HCT116 (cell line): ENCODE measurements around the gene C2. TPM values are rescaled to one million over a fixed set of nuclear protein-coding genes. Genes with fewer than 3 reads are reported as not detected.

Experiments used
- ATAC-seq: fragments of 200-7000 bp; cut with Tn5 transposase; 2 replicates; pipeline ENCODE4 v1.9.1; 2020; ENCODE audit warnings: mild to moderate bottlenecking, moderate library complexity
- BruUV-seq: library from RNA; stranded (reverse); fragments of 400-500 nt; replicated peaks from 2 replicates; lab custom pipeline; 2021; lab: Mats Ljungman, UMichigan
- CTCF ChIA-PET: fragments of 300-600 bp; sonication (Branson Sonifier 250); formaldehyde crosslinking; loops from one replicate; lab custom pipeline; 2021; ENCODE audit warnings: antibody characterized with exemption; lab: Charles Lee
- POLR2A ChIA-PET: fragments of 300-600, 350-600 bp; sonication (Branson Sonifier 250); formaldehyde crosslinking; loops from one replicate; lab custom pipeline; 2021; ENCODE audit warnings: antibody characterized with exemption; lab: Charles Lee
- RAD21 ChIA-PET, 2 experiments: fragments of 300-600 bp; sonication (Branson Sonifier 250); formaldehyde crosslinking; loops; one replicate each; lab custom pipeline; 2023; ENCODE audit warnings: low total read pairs in 2 of 2; ENCODE audit not compliant: uncharacterized antibody in 2 of 2, unreplicated experiment in 2 of 2, low non-redundant PET in 1 of 2; lab: Charles Lee
- DNase-seq: peaks from one replicate; pipeline ENCODE4 v3.0.0-alpha.2; 2010; ENCODE audit warnings: low read depth, low spot score
- H2AFZ ChIP-seq: fragments of 200-600 bp; shearing (Covaris generic), sonication (generic); 2 replicates; pipeline ENCODE4 v1.6.1; 2017; ENCODE audit warnings: low read depth, mixed run types, mixed read lengths, antibody characterized with exemption, low read length; ENCODE audit not compliant: poor library complexity, severe bottlenecking
- H3K27ac ChIP-seq: 2 replicates; pipeline ENCODE4 v1.5.1; 2012; ENCODE audit warnings: low read depth, low read length
- H3K27me3 ChIP-seq: fragments of 200-600 bp; sonication (generic); 2 replicates; pipeline ENCODE4 v1.6.1; 2016; ENCODE audit warnings: mixed run types, low read length, mixed read lengths; ENCODE audit not compliant: insufficient read depth
- H3K36me3 ChIP-seq, 2 experiments: fragments of 200-500 bp in 1 of 2; fragments of 200-600 bp in 1 of 2; sonication (Bioruptor generic) in 1 of 2; sonication (generic) in 1 of 2; 2 replicates each; pipeline versions ENCODE4 v1.5.1 to v1.6.1; 2014 to 2016; ENCODE audit warnings: low read length in 2 of 2, inconsistent platforms in 1 of 2, mixed read lengths in 1 of 2, mixed run types in 1 of 2; ENCODE audit not compliant: insufficient read depth in 2 of 2, control insufficient read depth in 1 of 2
- H3K4me1 ChIP-seq, 2 experiments: fragments of 200-600 bp in 1 of 2; sonication (generic) in 1 of 2; 2 replicates each; pipeline versions ENCODE4 v1.5.1 to v1.6.1; 2012 to 2017; ENCODE audit warnings: low read length in 2 of 2, inconsistent platforms in 1 of 2, mild to moderate bottlenecking in 1 of 2, mixed read lengths in 1 of 2, mixed run types in 1 of 2, moderate library complexity in 1 of 2; ENCODE audit not compliant: insufficient read depth in 2 of 2, control insufficient read depth in 1 of 2
- H3K4me2 ChIP-seq: fragments of 200-600 bp; sonication (generic); 2 replicates; pipeline ENCODE4 v1.6.1; 2017; ENCODE audit warnings: mixed run types, low read length, mixed read lengths
- H3K4me3 ChIP-seq, 2 experiments: fragments of 200-600 bp in 1 of 2; sonication (generic) in 1 of 2; replicated peaks in 1 of 2; 2 replicates each; pipeline ENCODE4 v1.5.1; 2011 to 2016; ENCODE audit warnings: low read length in 2 of 2, control low read depth in 1 of 2, low read depth in 1 of 2, mild to moderate bottlenecking in 1 of 2, mixed read lengths in 1 of 2, mixed run types in 1 of 2
- H3K79me2 ChIP-seq: fragments of 200-600 bp; sonication (generic); 2 replicates; pipeline ENCODE4 v1.6.1; 2017; ENCODE audit warnings: mild to moderate bottlenecking, mixed run types, low read length, moderate library complexity, mixed read lengths; ENCODE audit not compliant: insufficient read depth
- H3K9ac ChIP-seq: fragments of 200-600 bp; sonication (generic); 2 replicates; pipeline ENCODE4 v1.6.1; 2016; ENCODE audit warnings: low read length, mixed read lengths
- H3K9me2 ChIP-seq: fragments of 200-600 bp; sonication (generic), shearing (Covaris generic); 2 replicates; pipeline ENCODE4 v1.6.1; 2017; ENCODE audit warnings: mixed run types, mild to moderate bottlenecking, moderate library complexity; ENCODE audit not compliant: insufficient read depth
- H3K9me3 ChIP-seq, 2 experiments: fragments of 200-500 bp in 1 of 2; fragments of 200-600 bp in 1 of 2; sonication (Bioruptor generic) in 1 of 2; sonication (generic) in 1 of 2; 2 replicates each; pipeline ENCODE4 v1.6.1; 2014 to 2017; ENCODE audit warnings: low read length in 2 of 2, mixed read lengths in 2 of 2, inconsistent platforms in 1 of 2, low read depth in 1 of 2, mild to moderate bottlenecking in 1 of 2, mixed run types in 1 of 2, moderate library complexity in 1 of 2; ENCODE audit not compliant: control insufficient read depth in 1 of 2, insufficient read depth in 1 of 2
- H4K20me1 ChIP-seq: fragments of 200-600 bp; sonication (generic), shearing (Covaris generic); 2 replicates; pipeline ENCODE4 v1.6.1; 2017; ENCODE audit warnings: mixed run types, mild to moderate bottlenecking, moderate library complexity; ENCODE audit not compliant: insufficient read depth
- CBX3 ChIP-seq: IDR thresholded peaks from 2 replicates; pipeline ENCODE4 v1.6.1; 2012; ENCODE audit warnings: low read depth
- CEBPB ChIP-seq: IDR thresholded peaks from 2 replicates; pipeline ENCODE4 v1.6.1; 2012; ENCODE audit warnings: low read depth
- EGR1 ChIP-seq: IDR thresholded peaks from 2 replicates; pipeline ENCODE4 v1.6.1; 2012; ENCODE audit warnings: low read depth
- EZH2 ChIP-seq: fragments of 200-600 bp; sonication (generic); IDR thresholded peaks from 2 replicates; pipeline ENCODE4 v1.6.1; 2017; ENCODE audit warnings: antibody characterized with exemption, mixed run types
- EZH2phosphoT487 ChIP-seq: fragments of 200-600 bp; IDR thresholded peaks from 2 replicates; pipeline ENCODE4 v1.6.1; 2018; ENCODE audit warnings: antibody characterized with exemption, borderline replicate concordance
- FOSL1 ChIP-seq: IDR thresholded peaks from 2 replicates; pipeline ENCODE4 v1.6.1; 2012; ENCODE audit warnings: low read depth
- JUND ChIP-seq: IDR thresholded peaks from 2 replicates; pipeline ENCODE4 v1.6.1; 2012
- POLR2A ChIP-seq: IDR thresholded peaks from 2 replicates; pipeline ENCODE4 v1.7.0; 2011; ENCODE audit warnings: borderline replicate concordance; ENCODE audit not compliant: insufficient read depth, insufficient read length; ENCODE audit errors: extremely low read depth
- POLR2AphosphoS5 ChIP-seq: IDR thresholded peaks from 2 replicates; pipeline ENCODE4 v1.6.1; 2011; ENCODE audit warnings: mild to moderate bottlenecking, low read depth, low read length, moderate library complexity
- RAD21 ChIP-seq: IDR thresholded peaks from 2 replicates; pipeline ENCODE4 v1.6.1; 2012; ENCODE audit warnings: low read depth, mild to moderate bottlenecking
- SIN3A ChIP-seq: IDR thresholded peaks from 2 replicates; pipeline ENCODE4 v1.6.1; 2012; ENCODE audit warnings: low read depth
- SP1 ChIP-seq: IDR thresholded peaks from 2 replicates; pipeline ENCODE4 v1.6.1; 2012; ENCODE audit warnings: low read depth
- TCF7L2 ChIP-seq: IDR thresholded peaks from 2 replicates; pipeline ENCODE4 v1.7.0; 2011; ENCODE audit warnings: borderline replicate concordance, inconsistent platforms; ENCODE audit not compliant: insufficient read depth, insufficient read length; ENCODE audit errors: extremely low read depth
- YY1 ChIP-seq: IDR thresholded peaks from 2 replicates; pipeline ENCODE4 v1.6.1; 2011; ENCODE audit warnings: low read length, low read depth, moderate library complexity, mild to moderate bottlenecking; ENCODE audit not compliant: insufficient replicate concordance; ENCODE audit errors: extremely low read depth
- ZFX ChIP-seq: fragments of 450-650 bp; IDR thresholded peaks from 2 replicates; pipeline ENCODE4 v1.6.1; 2017
- ZNF274 ChIP-seq: fragments of 200-500 bp; sonication (Bioruptor generic); IDR thresholded peaks from 2 replicates; pipeline ENCODE4 v1.6.1; 2014; ENCODE audit warnings: mild to moderate bottlenecking, low read depth, low read length, inconsistent platforms
- intact Hi-C: fragments of 100-400 bp; cut with micrococcal nuclease; formaldehyde crosslinking; loops from 2 replicates; pipeline ENCODE4 v1.10.0; 2022
- total RNA-seq: library from RNA; stranded (reverse); gene quantifications from one replicate; pipeline ENCODE4 v1.2.1, GENCODE V29; 2021; ENCODE audit not compliant: unreplicated experiment
- TF ChIP-seq, protein P1 (sequence below): IDR thresholded peaks from 2 replicates; pipeline ENCODE4 v1.6.1; 2011; ENCODE audit warnings: mild to moderate bottlenecking, low read length, moderate library complexity; ENCODE audit not compliant: insufficient replicate concordance; ENCODE audit errors: extremely low read depth
- TF ChIP-seq, protein P2 (sequence below): IDR thresholded peaks from 2 replicates; pipeline ENCODE4 v1.6.1; 2012
- TF ChIP-seq, protein P3 (sequence below): IDR thresholded peaks from 2 replicates; pipeline ENCODE4 v1.6.1; 2012
- TF ChIP-seq, protein P4 (sequence below): IDR thresholded peaks from 2 replicates; pipeline ENCODE4 v1.6.1; 2012; ENCODE audit warnings: low read depth

The C2 gene
- total RNA-seq, 1 experiment from 2014 or later = 3.1 TPM

DNA sequence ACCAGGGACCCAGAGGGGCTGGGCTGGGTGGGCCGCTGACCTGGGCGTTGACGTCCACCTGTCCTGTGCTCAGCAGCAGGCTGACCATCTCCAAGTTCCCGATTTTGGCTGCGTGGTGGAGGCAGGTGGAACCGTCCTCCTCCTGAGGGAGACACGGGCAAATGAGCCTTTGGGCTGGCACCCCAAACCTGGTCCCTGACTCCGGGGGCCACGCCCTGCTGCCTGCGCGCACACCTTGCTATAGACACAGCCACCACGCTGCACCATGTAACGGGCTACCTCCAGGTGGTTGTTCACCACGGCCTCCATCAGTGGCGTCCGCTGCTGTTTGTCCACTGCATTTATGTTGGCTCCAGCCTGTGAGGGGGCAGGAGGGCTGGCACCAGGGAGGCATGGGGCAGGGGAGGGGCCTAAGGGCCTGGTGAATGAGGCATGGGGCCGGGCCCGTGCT, 41.0 kb upstream of the C2 start:
- intact Hi-C loops = no loop called here
- H3K4me2 ChIP-seq = no peak overlapping the region
- H3K9ac ChIP-seq = no peak overlapping the region
- H3K79me2 ChIP-seq = no peaks in the 10 kb centered on the region
- RAD21 ChIA-PET = no interaction called here
- H3K27me3 ChIP-seq = no peaks in the 10 kb centered on the region
- no peak overlapping the region for H2AFZ ChIP-seq
- no peaks in the 10 kb centered on the region for H3K4me1 ChIP-seq
- TF ChIP-seq RAD21 (no peak), FOSL1 (no peak), POLR2A (no peak), JUND (no peak), SIN3A (no peak), EZH2phosphoT487 (no peak), CEBPB (no peak), YY1 (no peak), CBX3 (no peak), SP1 (no peak), EGR1 (no peak), EZH2 (no peak), TCF7L2 (no peak), POLR2AphosphoS5 (no peak), ZNF274 (no peak), ZFX (no peak)
- TF ChIP-seq, protein P1, sequence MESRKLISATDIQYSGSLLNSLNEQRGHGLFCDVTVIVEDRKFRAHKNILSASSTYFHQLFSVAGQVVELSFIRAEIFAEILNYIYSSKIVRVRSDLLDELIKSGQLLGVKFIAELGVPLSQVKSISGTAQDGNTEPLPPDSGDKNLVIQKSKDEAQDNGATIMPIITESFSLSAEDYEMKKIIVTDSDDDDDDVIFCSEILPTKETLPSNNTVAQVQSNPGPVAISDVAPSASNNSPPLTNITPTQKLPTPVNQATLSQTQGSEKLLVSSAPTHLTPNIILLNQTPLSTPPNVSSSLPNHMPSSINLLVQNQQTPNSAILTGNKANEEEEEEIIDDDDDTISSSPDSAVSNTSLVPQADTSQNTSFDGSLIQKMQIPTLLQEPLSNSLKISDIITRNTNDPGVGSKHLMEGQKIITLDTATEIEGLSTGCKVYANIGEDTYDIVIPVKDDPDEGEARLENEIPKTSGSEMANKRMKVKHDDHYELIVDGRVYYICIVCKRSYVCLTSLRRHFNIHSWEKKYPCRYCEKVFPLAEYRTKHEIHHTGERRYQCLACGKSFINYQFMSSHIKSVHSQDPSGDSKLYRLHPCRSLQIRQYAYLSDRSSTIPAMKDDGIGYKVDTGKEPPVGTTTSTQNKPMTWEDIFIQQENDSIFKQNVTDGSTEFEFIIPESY = no peak
- TF ChIP-seq, protein P2, sequence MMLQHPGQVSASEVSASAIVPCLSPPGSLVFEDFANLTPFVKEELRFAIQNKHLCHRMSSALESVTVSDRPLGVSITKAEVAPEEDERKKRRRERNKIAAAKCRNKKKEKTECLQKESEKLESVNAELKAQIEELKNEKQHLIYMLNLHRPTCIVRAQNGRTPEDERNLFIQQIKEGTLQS = no peak
- TF ChIP-seq, protein P3, sequence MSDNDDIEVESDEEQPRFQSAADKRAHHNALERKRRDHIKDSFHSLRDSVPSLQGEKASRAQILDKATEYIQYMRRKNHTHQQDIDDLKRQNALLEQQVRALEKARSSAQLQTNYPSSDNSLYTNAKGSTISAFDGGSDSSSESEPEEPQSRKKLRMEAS = no peak
- TF ChIP-seq, protein P4, sequence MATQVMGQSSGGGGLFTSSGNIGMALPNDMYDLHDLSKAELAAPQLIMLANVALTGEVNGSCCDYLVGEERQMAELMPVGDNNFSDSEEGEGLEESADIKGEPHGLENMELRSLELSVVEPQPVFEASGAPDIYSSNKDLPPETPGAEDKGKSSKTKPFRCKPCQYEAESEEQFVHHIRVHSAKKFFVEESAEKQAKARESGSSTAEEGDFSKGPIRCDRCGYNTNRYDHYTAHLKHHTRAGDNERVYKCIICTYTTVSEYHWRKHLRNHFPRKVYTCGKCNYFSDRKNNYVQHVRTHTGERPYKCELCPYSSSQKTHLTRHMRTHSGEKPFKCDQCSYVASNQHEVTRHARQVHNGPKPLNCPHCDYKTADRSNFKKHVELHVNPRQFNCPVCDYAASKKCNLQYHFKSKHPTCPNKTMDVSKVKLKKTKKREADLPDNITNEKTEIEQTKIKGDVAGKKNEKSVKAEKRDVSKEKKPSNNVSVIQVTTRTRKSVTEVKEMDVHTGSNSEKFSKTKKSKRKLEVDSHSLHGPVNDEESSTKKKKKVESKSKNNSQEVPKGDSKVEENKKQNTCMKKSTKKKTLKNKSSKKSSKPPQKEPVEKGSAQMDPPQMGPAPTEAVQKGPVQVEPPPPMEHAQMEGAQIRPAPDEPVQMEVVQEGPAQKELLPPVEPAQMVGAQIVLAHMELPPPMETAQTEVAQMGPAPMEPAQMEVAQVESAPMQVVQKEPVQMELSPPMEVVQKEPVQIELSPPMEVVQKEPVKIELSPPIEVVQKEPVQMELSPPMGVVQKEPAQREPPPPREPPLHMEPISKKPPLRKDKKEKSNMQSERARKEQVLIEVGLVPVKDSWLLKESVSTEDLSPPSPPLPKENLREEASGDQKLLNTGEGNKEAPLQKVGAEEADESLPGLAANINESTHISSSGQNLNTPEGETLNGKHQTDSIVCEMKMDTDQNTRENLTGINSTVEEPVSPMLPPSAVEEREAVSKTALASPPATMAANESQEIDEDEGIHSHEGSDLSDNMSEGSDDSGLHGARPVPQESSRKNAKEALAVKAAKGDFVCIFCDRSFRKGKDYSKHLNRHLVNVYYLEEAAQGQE = no peak
- POLR2A ChIA-PET = no interaction called here
- H3K27ac ChIP-seq = no peak overlapping the region
- H3K9me2 ChIP-seq = no peaks in the 10 kb centered on the region
- DNase-seq = no peak
- no TSS peak for BruUV-seq
- no peak overlapping the region for H3K4me3 ChIP-seq
- no peak for ATAC-seq
- peaks cover 54 to 63% of the 10 kb centered on the region in 2 experiments; a peak in 3 of 4 replicates for H3K36me3 ChIP-seq
- CTCF ChIA-PET = no interaction called here
- H4K20me1 ChIP-seq = 0 out of 2 replicates have a peak, but pooled peaks cover 5% of the 10 kb centered on the region
- H3K9me3 ChIP-seq = no peaks in the 10 kb centered on the region
